ENCODE results near the gene MRPS9. TPM values are rescaled to one million over a fixed set of nuclear protein-coding genes. Genes with fewer than 3 reads are reported as not detected.

Gene MRPS9
- total RNA-seq, 1 donor from 2014 or later = 24.5 TPM

- H3K36me3 ChIP-seq (ENCODE audit: control insufficient read depth, insufficient read depth, low read length) = no peaks in the 10 kb centered on the region
- TF ChIP-seq CTCF (IDR thresholded peaks at IDR 0.05; ENCODE audit: insufficient read depth, low read length, severe bottlenecking) = no peak
- H3K27me3 ChIP-seq (ENCODE audit: control insufficient read depth, insufficient read depth, low read length) = peaks cover 3% of the 10 kb centered on the region
- DNase-seq (ENCODE audit: low read depth) (peak; percentile 59), FAIRE-seq (no peak)
- H3K4me3 ChIP-seq (ENCODE audit: low read depth, low read length) = peak overlapping the region; percentile 19
Observed at GRCh38 chr2:105143467-105144151, 105.7 kb downstream of the MRPS9 start.

GRCh38 chr2:105144152-105144940, 106.5 kb downstream of the MRPS9 start:
- no peak for TF ChIP-seq CTCF (IDR thresholded peaks at IDR 0.05; ENCODE audit: insufficient read depth, low read length, severe bottlenecking)
- DNase-seq (ENCODE audit: low read depth) (no peak), FAIRE-seq (no peak)
- Histone ChIP-seq H3K4me3 (ENCODE audit: low read depth, low read length) (no peak overlapping the region), H3K27me3 (ENCODE audit: control insufficient read depth, insufficient read depth, low read length) (peaks cover 3% of the 10 kb centered on the region), H3K36me3 (ENCODE audit: control insufficient read depth, insufficient read depth, low read length) (no peaks in the 10 kb centered on the region)

GRCh38 chr2:105144941-105145300, 107.1 kb downstream of the MRPS9 start:
- no peak overlapping the region for H3K4me3 ChIP-seq (ENCODE audit: low read depth, low read length)
- FAIRE-seq (no peak), DNase-seq (ENCODE audit: low read depth) (no peak)
- no peaks in the 10 kb centered on the region for H3K36me3 ChIP-seq (ENCODE audit: control insufficient read depth, insufficient read depth, low read length)
- peaks cover 3% of the 10 kb centered on the region for H3K27me3 ChIP-seq (ENCODE audit: control insufficient read depth, insufficient read depth, low read length)
- TF ChIP-seq CTCF (IDR thresholded peaks at IDR 0.05; ENCODE audit: insufficient read depth, low read length, severe bottlenecking) = no peak

- FAIRE-seq = no peak
- no peak for TF ChIP-seq CTCF (IDR thresholded peaks at IDR 0.05; ENCODE audit: insufficient read depth, low read length, severe bottlenecking)
- no peak for DNase-seq (ENCODE audit: low read depth)
- Histone ChIP-seq H3K27me3 (ENCODE audit: control insufficient read depth, insufficient read depth, low read length) (peaks cover 3% of the 10 kb centered on the region), H3K4me3 (ENCODE audit: low read depth, low read length) (no peak overlapping the region), H3K36me3 (ENCODE audit: control insufficient read depth, insufficient read depth, low read length) (no peaks in the 10 kb centered on the region)
Observed at GRCh38 chr2:105149272-105149671, 111.4 kb downstream of the MRPS9 start.

Other genes with a start within 250 kb of the MRPS9 start
- gene POU3F3, start 184.0 kb upstream of the MRPS9 start, total RNA-seq = not detected in 2 replicates
- gene GPR45, start 203.7 kb downstream of the MRPS9 start, total RNA-seq = not detected in 2 replicates